GM12878 (cell line): Measurements from ENCODE around the gene C10orf105. TPM values are rescaled to one million over a fixed set of nuclear protein-coding genes. Genes with fewer than 3 reads are reported as not detected.

Experiments used
- ATAC-seq: fragments of 200-7000 bp; cut with Tn5 transposase; 3 replicates; pipeline ENCODE4 v1.9.1; 2020; ENCODE audit warnings: mild to moderate bottlenecking, moderate library complexity
- BruUV-seq: library from RNA; stranded (reverse); fragments of 400-500 nt; replicated peaks from 2 replicates; lab custom pipeline; 2021; lab: Mats Ljungman, UMichigan
- CTCF ChIA-PET: fragments of 300-600 bp; sonication (Branson Sonifier 250); formaldehyde crosslinking; extraction: SDS; loops from one replicate; lab custom pipeline; 2021; ENCODE audit warnings: inconsistent platforms; lab: Yijun Ruan, JAX
- POLR2A ChIA-PET: fragments of 350-600 bp; formaldehyde crosslinking; extraction: SDS; loops from one replicate; lab custom pipeline; 2021; ENCODE audit warnings: inconsistent platforms; lab: Charles Lee
- RAD21 ChIA-PET: fragments of 300-600 bp; sonication (Branson Sonifier 250); formaldehyde crosslinking; loops from one replicate; lab custom pipeline; 2023; ENCODE audit warnings: antibody characterized with exemption; ENCODE audit not compliant: unreplicated experiment; lab: Charles Lee
- SMC1A ChIA-PET: fragments of 300-600 bp; sonication (Branson Sonifier 250); formaldehyde crosslinking; loops from one replicate; lab custom pipeline; 2023; ENCODE audit not compliant: unreplicated experiment, uncharacterized antibody; lab: Charles Lee
- DNase-seq: peaks from one replicate; pipeline ENCODE4 v3.0.0-alpha.2; 2011; ENCODE audit warnings: low read depth, low spot score
- FAIRE-seq: peaks from 3 replicates; lab custom pipeline; 2011; peaks lifted over from hg19 to GRCh38; lab: Jason Lieb, UNC
- H2AFZ ChIP-seq: 2 replicates; pipeline ENCODE4 v1.6.0; 2011; ENCODE audit warnings: low read depth, low read length, control low read depth; ENCODE audit not compliant: control insufficient read depth
- H3K27ac ChIP-seq: 2 replicates; pipeline ENCODE4 v1.5.1; 2011; ENCODE audit warnings: control low read depth; ENCODE audit not compliant: control insufficient read depth, insufficient read depth
- H3K27me3 ChIP-seq, 2 experiments: replicated peaks in 1 of 2; 2 replicates each; pipeline versions ENCODE4 v1.6.0 to v1.6.1; 2011; ENCODE audit warnings: low read length in 1 of 2; ENCODE audit not compliant: control insufficient read depth in 2 of 2, insufficient read depth in 2 of 2
- H3K36me3 ChIP-seq, 2 experiments: 2 replicates each; pipeline ENCODE4 v1.5.1; 2011; ENCODE audit warnings: low read length in 1 of 2; ENCODE audit not compliant: control insufficient read depth in 2 of 2, insufficient read depth in 2 of 2
- H3K4me1 ChIP-seq: 2 replicates; pipeline ENCODE4 v1.6.1; 2011; ENCODE audit warnings: mild to moderate bottlenecking, low read length, moderate library complexity, mixed read lengths; ENCODE audit not compliant: control insufficient read depth, insufficient read depth
- H3K4me2 ChIP-seq: 2 replicates; pipeline ENCODE4 v1.6.0; 2011; ENCODE audit warnings: control low read depth; ENCODE audit not compliant: control insufficient read depth, insufficient read depth
- H3K4me3 ChIP-seq: fragments of 200-600 bp; sonication (generic); 2 replicates; pipeline ENCODE4 v1.5.1; 2016
- H3K79me2 ChIP-seq: 2 replicates; pipeline ENCODE4 v1.6.0; 2011; ENCODE audit warnings: low read length; ENCODE audit not compliant: control insufficient read depth, insufficient read depth
- H3K9ac ChIP-seq: 2 replicates; pipeline ENCODE4 v1.8.0; 2011; ENCODE audit warnings: low read length, control low read depth, mixed read lengths; ENCODE audit not compliant: control insufficient read depth, insufficient read depth
- H3K9me3 ChIP-seq: replicated peaks from 3 replicates; pipeline ENCODE4 v1.5.1; 2011; ENCODE audit warnings: mild to moderate bottlenecking, low read length; ENCODE audit not compliant: control insufficient read depth, insufficient read depth
- H4K20me1 ChIP-seq: 2 replicates; pipeline ENCODE4 v1.6.0; 2011; ENCODE audit not compliant: control insufficient read depth, insufficient read depth
- CTCF ChIP-seq, 3 experiments: IDR thresholded peaks in 2 of 3; conservative IDR thresholded peaks in 1 of 3; 2 replicates each; pipeline ENCODE4 v1.5.1; 2011; ENCODE audit warnings: low read depth in 3 of 3, low read length in 3 of 3, mild to moderate bottlenecking in 3 of 3, control low read depth in 2 of 3, moderate library complexity in 2 of 3, inconsistent platforms in 1 of 3, mixed read lengths in 1 of 3; ENCODE audit not compliant: control insufficient read depth in 2 of 3, insufficient read depth in 1 of 3; ENCODE audit errors: extremely low read depth in 1 of 3
- EED ChIP-seq: sonication (generic); IDR thresholded peaks from 2 replicates; pipeline ENCODE4 v1.6.1; 2016; ENCODE audit warnings: antibody characterized with exemption, low read depth
- ETV6 ChIP-seq, 2 experiments: fragments of 450-650 bp in 1 of 2; IDR thresholded peaks in 1 of 2; conservative IDR thresholded peaks in 1 of 2; 2 replicates each; pipeline ENCODE4 v1.6.1; 2014; ENCODE audit warnings: antibody characterized with exemption in 1 of 2, borderline replicate concordance in 1 of 2, low read depth in 1 of 2, mild to moderate bottlenecking in 1 of 2, moderate library complexity in 1 of 2
- HDGF ChIP-seq: fragments of 450-650 bp; IDR thresholded peaks from 2 replicates; pipeline ENCODE4 v1.6.1; 2016; ENCODE audit warnings: antibody characterized with exemption
- IKZF1 ChIP-seq: fragments of 450-650 bp; conservative IDR thresholded peaks from 2 replicates; pipeline ENCODE4 v1.6.1; 2017; ENCODE audit warnings: antibody characterized with exemption, mild to moderate bottlenecking
- NR2C1 ChIP-seq: fragments of 450-650 bp; IDR thresholded peaks from 2 replicates; pipeline ENCODE4 v1.6.1; 2017; ENCODE audit warnings: antibody characterized with exemption, mild to moderate bottlenecking, moderate library complexity
- POLR2A ChIP-seq: IDR thresholded peaks from 2 replicates; pipeline ENCODE4 v1.6.1; 2011; ENCODE audit warnings: low read depth, mild to moderate bottlenecking, low read length
- POLR2AphosphoS2 ChIP-seq: IDR thresholded peaks from 2 replicates; pipeline ENCODE4 v1.6.1; 2011; ENCODE audit warnings: low read depth, mild to moderate bottlenecking, low read length, improper control_type of control experiment, moderate library complexity
- POU2F2 ChIP-seq: IDR thresholded peaks from 3 replicates; pipeline ENCODE4 v1.6.1; 2011; ENCODE audit warnings: low read depth, mild to moderate bottlenecking, low read length, borderline replicate concordance
- RUNX3 ChIP-seq: IDR thresholded peaks from 2 replicates; pipeline ENCODE4 v1.6.1; 2012; ENCODE audit warnings: low read length, inconsistent platforms
- SPI1 ChIP-seq: IDR thresholded peaks from 2 replicates; pipeline ENCODE4 v1.6.1; 2011; ENCODE audit warnings: low read depth, mild to moderate bottlenecking, low read length, moderate library complexity, borderline replicate concordance; ENCODE audit not compliant: insufficient read depth
- YY1 ChIP-seq: IDR thresholded peaks from 2 replicates; pipeline ENCODE4 v1.6.1; 2011; ENCODE audit warnings: low read depth, mild to moderate bottlenecking, low read length
- ZNF217 ChIP-seq: fragments of 450-650 bp; IDR thresholded peaks from 2 replicates; pipeline ENCODE4 v1.6.1; 2017; ENCODE audit warnings: antibody characterized with exemption, mild to moderate bottlenecking
- ZNF687 ChIP-seq: fragments of 450-650 bp; IDR thresholded peaks from 2 replicates; pipeline ENCODE4 v1.6.1; 2017; ENCODE audit warnings: mild to moderate bottlenecking, moderate library complexity
- ZSCAN29 ChIP-seq: fragments of 450-650 bp; IDR thresholded peaks from 2 replicates; pipeline ENCODE4 v1.6.1; 2017; ENCODE audit warnings: mild to moderate bottlenecking, moderate library complexity
- whole genome bisulfite sequencing: methylation state at CpG from one replicate; pipeline ENCODE4 v1.1.6; 2016; ENCODE audit warnings: low lambda C conversion rate; ENCODE audit not compliant: insufficient replicate concordance, insufficient coverage; ENCODE audit errors: missing lambda C conversion rate; 5-methylcytosine and 5-hydroxymethylcytosine counted together
- in situ Hi-C: fragments of 300-500 bp; cut with MboI; formaldehyde crosslinking; loops from 9 replicates; pipeline ENCODE4 v1.14.3; 2018; ENCODE audit warnings: mixed read lengths
- intact Hi-C: fragments of 100-400 bp; cut with micrococcal nuclease; formaldehyde crosslinking; loops from one replicate; pipeline ENCODE4 v1.14.2; 2022; ENCODE audit not compliant: unreplicated experiment
- polyA plus RNA-seq, 11 experiments: library from polyadenylated mRNA; depleted of rRNA in 4 of 11; unstranded in 6 of 11; stranded (reverse) in 5 of 11; fragments of >200 nt; fragmentation: Nextera tagmentation in 4 of 11; fragmentation: Illumina TruSeq in 1 of 11; extraction: Ambion mirVana in 4 of 11; extraction: Trizol in 1 of 11; gene quantifications; 1 replicate in 1 of 11; 2 replicates in 10 of 11; pipeline versions ENCODE4 v1.2.1 to v1.2.3, GENCODE V29; 2011 to 2016; ENCODE audit warnings: inconsistent platforms in 2 of 11, missing spikeins in 2 of 11, low read depth in 1 of 11
- total RNA-seq, 4 experiments: library from RNA; depleted of rRNA in 3 of 4; stranded (reverse); fragments of >200 nt in 3 of 4; fragmentation: Illumina TruSeq in 1 of 4; extraction: Trizol in 1 of 4; gene quantifications; 2 replicates each; pipeline versions ENCODE4 v1.2.1 to v1.2.3, GENCODE V29; 2013 to 2021
- TF ChIP-seq, protein P1 (sequence below): IDR thresholded peaks from 2 replicates; pipeline ENCODE4 v1.6.1; 2011; ENCODE audit warnings: mild to moderate bottlenecking, low read depth, low read length, moderate library complexity; ENCODE audit not compliant: insufficient replicate concordance

Gene C10orf105
- total and polyA plus RNA-seq, 10 of the 15 experiments (the other 5 are each of a cell fraction or from before 2014, with no cell fraction given) = 0.04 to 0.06 (median 0.05) TPM; not detected in 7

GRCh38 chr10:71748671-71749191 is 29.2 kb upstream of the C10orf105 start:
- intact Hi-C loops (loop anchor here (1.0 to 2.0 kb wide), 2 partner anchors 20 to 21 kb away; no protein-coding TSS in a partner anchor), in situ Hi-C loops (no loop called here)
- BruUV-seq = no TSS peak
- FAIRE-seq (no peak), ATAC-seq (peak; percentile 75), DNase-seq (peak; percentile 58)
- H4K20me1 ChIP-seq = no peaks in the 10 kb centered on the region
- peak overlapping the region; percentile 70 for H2AFZ ChIP-seq
- CTCF ChIA-PET = interaction anchor here (0.6 to 2.1 kb wide), 4 partner anchors 19 to 55 kb away, joined by 3 to 8 read pairs (median 4); partner anchors contain the start of gene VSIR
- H3K27me3 ChIP-seq = no peaks in the 10 kb centered on the region
- H3K27ac ChIP-seq = peak overlapping the region; percentile 77
- H3K9me3 ChIP-seq = no peaks in the 10 kb centered on the region
- WGBS = 5% methylated on average over 14 of the region's 15 CpGs
- H3K4me1 ChIP-seq = peaks cover 51% of the 10 kb centered on the region
- H3K4me2 ChIP-seq = peak overlapping the region; percentile 27; the same call in 1 of the 2 replicates
- peaks cover 0 to 2% of the 10 kb centered on the region in 2 experiments; a peak in 1 of 4 replicates for H3K36me3 ChIP-seq
- no peaks in the 10 kb centered on the region for H3K79me2 ChIP-seq
- RAD21 ChIA-PET = interaction anchor here (0.8 to 2.5 kb wide), 5 partner anchors 14 to 24 kb away, joined by 3 to 6 read pairs (median 3); no protein-coding TSS in a partner anchor
- POLR2A ChIA-PET = interaction anchor here (1.5 to 2.5 kb wide), 3 partner anchors 9 to 24 kb away, joined by 6 to 10 read pairs (median 9); partner anchors contain the start of gene VSIR
- peak overlapping the region; percentile 54 for H3K9ac ChIP-seq
- SMC1A ChIA-PET = interaction anchor here (0.8 to 1.5 kb wide), 4 partner anchors 8 to 20 kb away, joined by 3 to 5 read pairs (median 4); no protein-coding TSS in a partner anchor
- no peak overlapping the region; the same call in 1 of the 2 replicates for H3K4me3 ChIP-seq
- peak; percentile 35; the same call in 1 of the 2 replicates for TF ChIP-seq POLR2AphosphoS2
- no peak for TF ChIP-seq ZSCAN29
- no peak for TF ChIP-seq YY1
- TF ChIP-seq ZNF687 = peak; percentile 83; the same call in 1 of the 2 replicates
- TF ChIP-seq, protein P1, sequence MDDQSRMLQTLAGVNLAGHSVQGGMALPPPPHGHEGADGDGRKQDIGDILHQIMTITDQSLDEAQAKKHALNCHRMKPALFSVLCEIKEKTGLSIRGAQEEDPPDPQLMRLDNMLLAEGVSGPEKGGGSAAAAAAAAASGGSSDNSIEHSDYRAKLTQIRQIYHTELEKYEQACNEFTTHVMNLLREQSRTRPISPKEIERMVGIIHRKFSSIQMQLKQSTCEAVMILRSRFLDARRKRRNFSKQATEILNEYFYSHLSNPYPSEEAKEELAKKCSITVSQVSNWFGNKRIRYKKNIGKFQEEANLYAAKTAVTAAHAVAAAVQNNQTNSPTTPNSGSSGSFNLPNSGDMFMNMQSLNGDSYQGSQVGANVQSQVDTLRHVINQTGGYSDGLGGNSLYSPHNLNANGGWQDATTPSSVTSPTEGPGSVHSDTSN = no peak
- TF ChIP-seq NR2C1 = no peak
- TF ChIP-seq ZNF217 = no peak
- TF ChIP-seq RUNX3 = peak; percentile 74
- TF ChIP-seq POU2F2 = no peak; the same call in 2 of the 3 replicates
- peak; percentile 46; the same call in 1 of the 2 replicates for TF ChIP-seq POLR2A
- TF ChIP-seq IKZF1 = 0 out of 2 replicates have a peak, but pooled peaks have one; percentile 12
- TF ChIP-seq CTCF (IDR thresholded peaks at IDR 0.05 in 2 of 3, conservative IDR thresholded peaks at IDR 0.05 in 1 of 3; ENCODE audit: control insufficient read depth in 2 of 3, extremely low read depth in 1 of 3, insufficient read depth in 1 of 3, low read depth in 3 of 3, low read length in 3 of 3) = peak in 1 of 3 experiments; percentile 15; a peak in 1 of 6 replicates
- TF ChIP-seq EED = peak; percentile 51; the same call in 1 of the 2 replicates
- TF ChIP-seq SPI1 = peak; percentile 75
- TF ChIP-seq ETV6 (conservative IDR thresholded peaks at IDR 0.05 in 1 of 2, IDR thresholded peaks at IDR 0.05 in 1 of 2; ENCODE audit: borderline replicate concordance in 1 of 2, low read depth in 1 of 2) = peak in 1 of 2 experiments; percentile 81; a peak in 2 of 4 replicates
- peak; percentile 30; the same call in 1 of the 2 replicates for TF ChIP-seq HDGF
